ENCODE data around the gene DOLPP1.

The DOLPP1 gene

GRCh38 chr9:129036241-129036922, 44.5 kb upstream of the DOLPP1 start, which contains the start of gene MIGA2:
MIGA2 (plus strand) TSS chr9:129036626; CDS start chr9:129040595, 3,969 bp downstream.
- Histone ChIP-seq H3K36me3 (ENCODE audit: control insufficient read depth in 2 of 2, insufficient read depth in 1 of 2, low read length in 2 of 2) (peaks cover 0 to 7% of the 10 kb centered on the region in 2 experiments; a peak in 2 of 3 replicates), H3K4me3 (ENCODE audit: low read depth, low read length) (peak within 1 kb of the TSS; percentile 77), H3K9me3 (ENCODE audit: control insufficient read depth, insufficient read depth, low read depth, low read length) (no peaks in the 10 kb centered on the region), H3K27ac (ENCODE audit: extremely low read depth, low read depth, low read length) (peak within 1 kb of the TSS; percentile 62), H3K4me1 (ENCODE audit: control insufficient read depth, insufficient read depth, low read length) (no peaks in the 10 kb centered on the region)
- POLR2A ChIA-PET = interaction anchor here (1.0 to 2.1 kb wide), 6 partner anchors 8 to 95 kb away, joined by 3 to 16 read pairs (median 6); partner anchors contain the start of genes DOLPP1 and SH3GLB2
- CTCF ChIA-PET = interaction anchor here (0.6 to 2.5 kb wide), 3 partner anchors 29 to 697 kb away, joined by 3 to 17 read pairs (median 4); no protein-coding TSS in a partner anchor
- TF ChIP-seq ZNF555 (tag by site-specific recombination; conservative IDR thresholded peaks at IDR 0.05) = no peak
- TF ChIP-seq KLF10 (tag by site-specific recombination; IDR thresholded peaks at IDR 0.05) = peak; percentile 99
- no peak; the same call in 1 of the 2 replicates for TF ChIP-seq GLI4 (tag by site-specific recombination; IDR thresholded peaks at IDR 0.05)
- TF ChIP-seq KLF7 (tag by site-specific recombination; IDR thresholded peaks at IDR 0.05; ENCODE audit: borderline replicate concordance) = 0 out of 2 replicates have a peak, but pooled peaks have one; percentile 37
- TF ChIP-seq ZNF114 (tag by site-specific recombination; IDR thresholded peaks at IDR 0.05) = no peak
- TF ChIP-seq ZFP37 (tag by site-specific recombination; IDR thresholded peaks at IDR 0.05) = peak; percentile 58; the same call in 1 of the 2 replicates
- no peak for TF ChIP-seq ZNF785 (tag by site-specific recombination; IDR thresholded peaks at IDR 0.05)
- peak; percentile 31; the same call in 1 of the 2 replicates for TF ChIP-seq ZSCAN4 (tag by site-specific recombination; IDR thresholded peaks at IDR 0.05)
- no peak for TF ChIP-seq ZNF10 (tag by site-specific recombination; IDR thresholded peaks at IDR 0.05)
- 0 out of 2 replicates have a peak, but pooled peaks have one; percentile 28 for TF ChIP-seq ZNF146 (tag by site-specific recombination; IDR thresholded peaks at IDR 0.05)
- TF ChIP-seq ZNF16 (tag by site-specific recombination; IDR thresholded peaks at IDR 0.05; ENCODE audit: low read depth) = no peak
- TF ChIP-seq ZNF169 (tag by site-specific recombination; IDR thresholded peaks at IDR 0.05) = no peak
- peak; percentile 8; the same call in 1 of the 2 replicates for TF ChIP-seq PRDM4 (tag by site-specific recombination; IDR thresholded peaks at IDR 0.05)
- TF ChIP-seq ZNF121 (tag by site-specific recombination; IDR thresholded peaks at IDR 0.05) = no peak
- no peak for TF ChIP-seq ZSCAN16 (tag by site-specific recombination; IDR thresholded peaks at IDR 0.05)
- no peak for TF ChIP-seq ZFP3 (tag by site-specific recombination; IDR thresholded peaks at IDR 0.05; ENCODE audit: low read depth)
- TF ChIP-seq EGR2 (tag by site-specific recombination; IDR thresholded peaks at IDR 0.05; ENCODE audit: low read depth) = no peak
- no peak for TF ChIP-seq ZNF174 (tag by site-specific recombination; IDR thresholded peaks at IDR 0.05)
- TF ChIP-seq ZNF341 (tag by site-specific recombination; IDR thresholded peaks at IDR 0.05; ENCODE audit: low read depth) = peak; percentile 49; the same call in 1 of the 2 replicates
- TF ChIP-seq WT1 (tag by site-specific recombination; IDR thresholded peaks at IDR 0.05) = peak; percentile 18; the same call in 1 of the 2 replicates
- no peak for TF ChIP-seq FEZF1 (tag by site-specific recombination; IDR thresholded peaks at IDR 0.05)
- TF ChIP-seq ZNF335 (tag by site-specific recombination; conservative IDR thresholded peaks at IDR 0.05) = peak; percentile 72; the same call in 1 of the 2 replicates
- peak; percentile 79 for TF ChIP-seq PRDM10 (tag by site-specific recombination; IDR thresholded peaks at IDR 0.05)
- no peak for TF ChIP-seq ZNF266 (tag by site-specific recombination; IDR thresholded peaks at IDR 0.05; ENCODE audit: low read depth)
- TF ChIP-seq ZNF23 (tag by site-specific recombination; IDR thresholded peaks at IDR 0.05; ENCODE audit: borderline replicate concordance) = no peak
- no peak for TF ChIP-seq ZBTB10 (tag by site-specific recombination; IDR thresholded peaks at IDR 0.05)

Data from HEK293 (cell line).